Measurements from ENCODE around the gene GXYLT2. TPM values are rescaled to one million over a fixed set of nuclear protein-coding genes. Genes with fewer than 3 reads are reported as not detected.

The GXYLT2 gene
- total RNA-seq, 2 donors from 2014 or later = 5.2 to 5.6 TPM

DNA sequence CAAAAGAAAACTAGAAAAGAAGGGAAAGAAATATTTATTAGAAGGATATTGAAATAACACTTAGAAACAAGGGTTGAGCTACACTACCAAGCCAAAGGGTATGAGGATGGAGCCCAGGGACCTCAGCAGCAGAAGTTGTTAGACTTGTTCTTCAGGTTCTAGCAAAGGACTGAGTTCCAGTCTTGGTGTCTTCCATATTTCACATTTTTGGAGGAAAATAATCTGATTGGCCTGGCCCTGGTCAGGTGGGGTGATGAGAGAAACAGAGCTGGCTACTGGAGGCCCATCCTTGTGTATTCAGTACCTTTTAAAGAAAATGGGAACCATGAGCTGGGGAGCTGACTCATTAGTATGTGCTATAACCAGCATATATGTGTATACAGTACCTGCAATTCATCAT, 137.0 kb downstream of the GXYLT2 start:
- Histone ChIP-seq H3K36me3 (replicated peaks in 1 of 2; ENCODE audit: insufficient read depth in 1 of 2, low read depth in 2 of 2) (no peaks in the 10 kb centered on the region), H3K27me3 (no peaks in the 10 kb centered on the region), H3K9me3 (no peaks in the 10 kb centered on the region), H3K4me1 (peaks cover 47% of the 10 kb centered on the region), H3K27ac (no peak overlapping the region), H3K4me3 (no peak overlapping the region)
- ATAC-seq = no peak
- intact Hi-C loops (cut with DNase I) = no loop called here
- no peak for TF ChIP-seq POLR2A (IDR thresholded peaks at IDR 0.05)
- TF ChIP-seq, protein P1, sequence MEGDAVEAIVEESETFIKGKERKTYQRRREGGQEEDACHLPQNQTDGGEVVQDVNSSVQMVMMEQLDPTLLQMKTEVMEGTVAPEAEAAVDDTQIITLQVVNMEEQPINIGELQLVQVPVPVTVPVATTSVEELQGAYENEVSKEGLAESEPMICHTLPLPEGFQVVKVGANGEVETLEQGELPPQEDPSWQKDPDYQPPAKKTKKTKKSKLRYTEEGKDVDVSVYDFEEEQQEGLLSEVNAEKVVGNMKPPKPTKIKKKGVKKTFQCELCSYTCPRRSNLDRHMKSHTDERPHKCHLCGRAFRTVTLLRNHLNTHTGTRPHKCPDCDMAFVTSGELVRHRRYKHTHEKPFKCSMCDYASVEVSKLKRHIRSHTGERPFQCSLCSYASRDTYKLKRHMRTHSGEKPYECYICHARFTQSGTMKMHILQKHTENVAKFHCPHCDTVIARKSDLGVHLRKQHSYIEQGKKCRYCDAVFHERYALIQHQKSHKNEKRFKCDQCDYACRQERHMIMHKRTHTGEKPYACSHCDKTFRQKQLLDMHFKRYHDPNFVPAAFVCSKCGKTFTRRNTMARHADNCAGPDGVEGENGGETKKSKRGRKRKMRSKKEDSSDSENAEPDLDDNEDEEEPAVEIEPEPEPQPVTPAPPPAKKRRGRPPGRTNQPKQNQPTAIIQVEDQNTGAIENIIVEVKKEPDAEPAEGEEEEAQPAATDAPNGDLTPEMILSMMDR (IDR thresholded peaks at IDR 0.05) = no peak
- no peak for DNase-seq

- peaks cover 42% of the 10 kb centered on the region for H3K4me1 ChIP-seq
- no peaks in the 10 kb centered on the region for H3K27me3 ChIP-seq
- no peak for DNase-seq
- WGBS, 2 donors = 81 to 93% methylated on average over 6 of the region's 6 CpGs
- H3K4me3 ChIP-seq = no peak overlapping the region
- ATAC-seq = no peak
- TF ChIP-seq, protein P1 (IDR thresholded peaks at IDR 0.05) = no peak
- TF ChIP-seq POLR2A (IDR thresholded peaks at IDR 0.05) = no peak
- intact Hi-C loops (cut with DNase I) = no loop called here
- H3K27ac ChIP-seq = no peak overlapping the region
- no peaks in the 10 kb centered on the region for H3K9me3 ChIP-seq
- H3K36me3 ChIP-seq (replicated peaks in 1 of 2; ENCODE audit: insufficient read depth in 1 of 2, low read depth in 2 of 2) = no peaks in the 10 kb centered on the region
These were observed 138.4 kb downstream of the GXYLT2 start for GRCh38 chr3:73026111-73026759.

Small RNA genes within 50 kb of the gene (small RNA-seq; reads per million reads assigned to genes)
- not detected for gene RF00017

Other genes starting within 250 kb of the GXYLT2 start
- 10 to 100 TPM in 1 of 2 donors, 1 to 10 TPM in 1; 9.6 to 11.2 TPM for gene SHQ1, start 39.6 kb upstream of the GXYLT2 start, total RNA-seq
- gene PPP4R2, start 108.8 kb downstream of the GXYLT2 start, total RNA-seq = 10 to 100 TPM; 21.5 to 28.0 TPM
- 10 to 100 TPM in 1 of 2 donors, 1 to 10 TPM in 1; 6.7 to 11.5 TPM for gene EBLN2, start 173.6 kb downstream of the GXYLT2 start, total RNA-seq